Measurements from ENCODE around the gene ZNF567. TPM values are rescaled to one million over a fixed set of nuclear protein-coding genes. Genes with fewer than 3 reads are reported as not detected.

ZNF567 gene
- total RNA-seq: 1 to 10 TPM; 5.3 to 6.6 TPM
- 10 to 100 TPM; 10.6 to 15.6 (median 13.0) TPM for polyA plus RNA-seq (ENCODE audit: insufficient read length in 6 of 6)
- long read RNA-seq, donor 1, partial matches to known transcripts: 7 of 10 reads
- long read RNA-seq, donor 1, other reads (novel, unspliced or antisense): 0 of 10 reads
- long read RNA-seq, donor 2, partial matches to known transcripts: 0 of 1 reads
- long read RNA-seq, donor 2, other reads (novel, unspliced or antisense): 0 of 1 reads
- long read RNA-seq, donor 3, partial matches to known transcripts: 0 of 1 reads
- long read RNA-seq, donor 3, other reads (novel, unspliced or antisense): 0 of 1 reads
- long read RNA-seq, donor 4, partial matches to known transcripts: 0 of 3 reads
- long read RNA-seq, donor 4, other reads (novel, unspliced or antisense): 3 of 3 reads
- long read RNA-seq, donor 5: 0 reads
- long read RNA-seq, donor 6: 0 reads
- long read RNA-seq, donor 7: 0 reads
- long read RNA-seq, donor 8: 0 reads
- long read RNA-seq, donor 9: 0 reads
- long read RNA-seq, donor 10, partial matches to known transcripts: 1 of 3 reads
- long read RNA-seq, donor 10, other reads (novel, unspliced or antisense): 1 of 3 reads
- long read RNA-seq, donor 11: 0 reads
- long read RNA-seq, donor 12: 0 reads

GRCh38 chr19:36687214-36688056 lies at the start of gene ZNF567:
ZNF567 (plus strand) TSS chr19:36687612; CDS start chr19:36694868, 7,256 bp downstream.
- ATAC-seq (peak; percentile 99), DNase-seq (peak; percentile 91 to 98 (median 97))
- Histone ChIP-seq H3K4me3 (peak within 1 kb of the TSS; percentile 71 to 91), H3K9me3 (peaks cover 0 to 45% of the 10 kb centered on the region in 2 donors), H3K4me1 (peaks cover 5 to 16% of the 10 kb centered on the region in 2 donors), H3K27me3 (no peaks in the 10 kb centered on the region), H3K36me3 (peaks cover 0 to 43% of the 10 kb centered on the region in 2 donors), H3K27ac (peak within 1 kb of the TSS in 1 of 2 donors; percentile 59)
- TF ChIP-seq, protein P1, sequence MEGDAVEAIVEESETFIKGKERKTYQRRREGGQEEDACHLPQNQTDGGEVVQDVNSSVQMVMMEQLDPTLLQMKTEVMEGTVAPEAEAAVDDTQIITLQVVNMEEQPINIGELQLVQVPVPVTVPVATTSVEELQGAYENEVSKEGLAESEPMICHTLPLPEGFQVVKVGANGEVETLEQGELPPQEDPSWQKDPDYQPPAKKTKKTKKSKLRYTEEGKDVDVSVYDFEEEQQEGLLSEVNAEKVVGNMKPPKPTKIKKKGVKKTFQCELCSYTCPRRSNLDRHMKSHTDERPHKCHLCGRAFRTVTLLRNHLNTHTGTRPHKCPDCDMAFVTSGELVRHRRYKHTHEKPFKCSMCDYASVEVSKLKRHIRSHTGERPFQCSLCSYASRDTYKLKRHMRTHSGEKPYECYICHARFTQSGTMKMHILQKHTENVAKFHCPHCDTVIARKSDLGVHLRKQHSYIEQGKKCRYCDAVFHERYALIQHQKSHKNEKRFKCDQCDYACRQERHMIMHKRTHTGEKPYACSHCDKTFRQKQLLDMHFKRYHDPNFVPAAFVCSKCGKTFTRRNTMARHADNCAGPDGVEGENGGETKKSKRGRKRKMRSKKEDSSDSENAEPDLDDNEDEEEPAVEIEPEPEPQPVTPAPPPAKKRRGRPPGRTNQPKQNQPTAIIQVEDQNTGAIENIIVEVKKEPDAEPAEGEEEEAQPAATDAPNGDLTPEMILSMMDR (IDR thresholded peaks at IDR 0.05): no peak
- intact Hi-C loops (cut with DNase I): no loop called here

GRCh38 chr19:36638862-36639510 lies 48.4 kb upstream of the ZNF567 start:
- TF ChIP-seq, protein P1 (IDR thresholded peaks at IDR 0.05): no peak
- Histone ChIP-seq H3K27me3 (no peaks in the 10 kb centered on the region), H3K27ac (no peak overlapping the region), H3K9me3 (peaks cover 34 to 100% of the 10 kb centered on the region in 2 donors), H3K4me1 (no peaks in the 10 kb centered on the region), H3K36me3 (peaks cover 0 to 76% of the 10 kb centered on the region in 2 donors), H3K4me3 (no peak overlapping the region)
- intact Hi-C loops (cut with DNase I): no loop called here
- ATAC-seq (no peak), DNase-seq (no peak)

DNA sequence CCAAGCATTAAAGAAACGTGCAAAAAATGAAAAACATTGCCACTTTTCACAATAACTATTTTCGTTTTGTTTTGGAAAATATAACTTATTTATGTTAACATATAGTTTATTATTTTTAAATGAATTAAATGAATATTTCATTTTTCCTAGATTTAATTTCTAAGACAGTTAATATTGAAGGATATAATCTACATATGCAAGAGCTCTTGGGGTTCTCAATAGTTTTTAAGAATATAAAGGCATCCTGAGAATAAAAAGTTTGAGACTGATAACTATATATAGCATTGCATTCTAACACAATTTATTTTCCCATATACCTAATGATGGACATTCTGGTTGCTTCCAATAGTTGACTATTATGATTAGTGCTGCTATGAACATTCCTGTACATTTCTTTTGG lies 40.7 kb upstream of the ZNF567 start:
- ATAC-seq (no peak), DNase-seq (no peak)
- H3K9me3 ChIP-seq: peaks cover 19 to 100% of the 10 kb centered on the region in 2 donors
- H3K4me3 ChIP-seq: no peak overlapping the region
- no peak overlapping the region for H3K27ac ChIP-seq
- intact Hi-C loops (cut with DNase I): no loop called here
- H3K36me3 ChIP-seq: peaks cover 6 to 100% of the 10 kb centered on the region in 2 donors
- TF ChIP-seq, protein P1 (IDR thresholded peaks at IDR 0.05): no peak
- no peaks in the 10 kb centered on the region for H3K4me1 ChIP-seq
- H3K27me3 ChIP-seq: no peaks in the 10 kb centered on the region

- H3K9me3 ChIP-seq: peaks cover 15 to 98% of the 10 kb centered on the region in 2 donors
- no peaks in the 10 kb centered on the region for H3K4me1 ChIP-seq
- no peak for ATAC-seq
- TF ChIP-seq, protein P1 (IDR thresholded peaks at IDR 0.05): no peak
- no peak for DNase-seq
- intact Hi-C loops (cut with DNase I): no loop called here
- no peak overlapping the region for H3K4me3 ChIP-seq
- H3K36me3 ChIP-seq: peaks cover 9 to 100% of the 10 kb centered on the region in 2 donors
- H3K27ac ChIP-seq: no peak overlapping the region
- H3K27me3 ChIP-seq: no peaks in the 10 kb centered on the region
Measured at GRCh38 chr19:36652958-36653357, 34.5 kb upstream of the ZNF567 start.
